ENCODE measurements around the gene UBR3.

UBR3 gene

DNA sequence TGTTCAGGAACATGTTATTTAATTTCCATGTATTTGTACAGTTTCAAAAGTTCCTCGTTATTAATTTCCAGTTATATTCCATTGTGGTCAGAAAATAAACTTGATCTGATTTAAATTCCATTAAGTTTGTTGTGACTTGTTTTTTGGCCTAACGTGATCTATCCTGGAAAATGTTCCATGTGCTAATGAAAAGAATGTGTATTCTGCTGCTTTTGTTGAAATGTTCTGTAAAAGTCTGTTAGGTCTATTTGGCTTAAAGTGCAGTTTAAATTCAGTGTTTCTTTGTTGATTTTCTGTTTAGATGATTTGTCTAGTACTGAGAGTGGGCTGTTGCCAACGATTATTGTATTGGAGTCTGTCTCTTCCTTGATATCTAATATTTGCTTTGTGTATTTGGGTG lies 148.0 kb downstream of the UBR3 start:
- Histone ChIP-seq H3K9me3 (ENCODE audit: insufficient read depth, low read length) (peaks cover 26% of the 10 kb centered on the region), H3K36me3 (ENCODE audit: insufficient read depth, insufficient read length, low read length) (peaks cover 4% of the 10 kb centered on the region), H3K4me3 (ENCODE audit: insufficient read length, low read depth) (no peak overlapping the region), H3K27me3 (ENCODE audit: insufficient read depth, insufficient read length) (no peaks in the 10 kb centered on the region), H3K4me1 (ENCODE audit: insufficient read depth, insufficient read length) (no peaks in the 10 kb centered on the region), H3K9ac (ENCODE audit: insufficient read length, low read depth) (no peak overlapping the region)
- DNase-seq (ENCODE audit: low read depth, low spot score), result no peak
- TF ChIP-seq ZNF274 (IDR thresholded peaks at IDR 0.05; ENCODE audit: low read depth, low read length) (no peak), SUZ12 (IDR thresholded peaks at IDR 0.05; ENCODE audit: extremely low read depth, insufficient read depth, insufficient read length) (no peak), YY1 (IDR thresholded peaks at IDR 0.05; ENCODE audit: insufficient read depth, insufficient read length) (no peak)

- DNase-seq (ENCODE audit: low read depth, low spot score), result no peak
- Histone ChIP-seq H3K9me3 (ENCODE audit: insufficient read depth, low read length) (peaks cover 26% of the 10 kb centered on the region), H3K4me3 (ENCODE audit: insufficient read length, low read depth) (no peak overlapping the region), H3K9ac (ENCODE audit: insufficient read length, low read depth) (no peak overlapping the region), H3K27me3 (ENCODE audit: insufficient read depth, insufficient read length) (no peaks in the 10 kb centered on the region), H3K4me1 (ENCODE audit: insufficient read depth, insufficient read length) (no peaks in the 10 kb centered on the region), H3K36me3 (ENCODE audit: insufficient read depth, insufficient read length, low read length) (peaks cover 4% of the 10 kb centered on the region)
- TF ChIP-seq SUZ12 (IDR thresholded peaks at IDR 0.05; ENCODE audit: extremely low read depth, insufficient read depth, insufficient read length), result no peak
- TF ChIP-seq ZNF274 (IDR thresholded peaks at IDR 0.05; ENCODE audit: low read depth, low read length), result no peak
- no peak for TF ChIP-seq YY1 (IDR thresholded peaks at IDR 0.05; ENCODE audit: insufficient read depth, insufficient read length)
These were observed 149.1 kb downstream of the UBR3 start for GRCh38 chr2:169976335-169976851.

- no peak for DNase-seq (ENCODE audit: low read depth, low spot score)
- H3K27me3 ChIP-seq (ENCODE audit: insufficient read depth, insufficient read length), result no peaks in the 10 kb centered on the region
- H3K36me3 ChIP-seq (ENCODE audit: insufficient read depth, insufficient read length, low read length), result peaks cover 4% of the 10 kb centered on the region
- H3K9ac ChIP-seq (ENCODE audit: insufficient read length, low read depth), result no peak overlapping the region
- peaks cover 26% of the 10 kb centered on the region for H3K9me3 ChIP-seq (ENCODE audit: insufficient read depth, low read length)
- TF ChIP-seq YY1 (IDR thresholded peaks at IDR 0.05; ENCODE audit: insufficient read depth, insufficient read length) (no peak), ZNF274 (IDR thresholded peaks at IDR 0.05; ENCODE audit: low read depth, low read length) (no peak), SUZ12 (IDR thresholded peaks at IDR 0.05; ENCODE audit: extremely low read depth, insufficient read depth, insufficient read length) (no peak)
- H3K4me3 ChIP-seq (ENCODE audit: insufficient read length, low read depth), result no peak overlapping the region
- H3K4me1 ChIP-seq (ENCODE audit: insufficient read depth, insufficient read length), result no peaks in the 10 kb centered on the region
These were observed 150.3 kb downstream of the UBR3 start for GRCh38 chr2:169977530-169977929.

GRCh38 chr2:169978402-169979017 lies 151.3 kb downstream of the UBR3 start:
- DNase-seq (ENCODE audit: low read depth, low spot score), result no peak
- Histone ChIP-seq H3K9ac (ENCODE audit: insufficient read length, low read depth) (no peak overlapping the region), H3K9me3 (ENCODE audit: insufficient read depth, low read length) (peaks cover 26% of the 10 kb centered on the region), H3K4me3 (ENCODE audit: insufficient read length, low read depth) (no peak overlapping the region), H3K36me3 (ENCODE audit: insufficient read depth, insufficient read length, low read length) (peaks cover 4% of the 10 kb centered on the region), H3K4me1 (ENCODE audit: insufficient read depth, insufficient read length) (no peaks in the 10 kb centered on the region), H3K27me3 (ENCODE audit: insufficient read depth, insufficient read length) (no peaks in the 10 kb centered on the region)
- TF ChIP-seq YY1 (IDR thresholded peaks at IDR 0.05; ENCODE audit: insufficient read depth, insufficient read length) (no peak), ZNF274 (IDR thresholded peaks at IDR 0.05; ENCODE audit: low read depth, low read length) (no peak), SUZ12 (IDR thresholded peaks at IDR 0.05; ENCODE audit: extremely low read depth, insufficient read depth, insufficient read length) (no peak)

GRCh38 chr2:169979025-169979424 lies 151.8 kb downstream of the UBR3 start:
- Histone ChIP-seq H3K9ac (ENCODE audit: insufficient read length, low read depth) (no peak overlapping the region), H3K36me3 (ENCODE audit: insufficient read depth, insufficient read length, low read length) (peaks cover 4% of the 10 kb centered on the region), H3K4me1 (ENCODE audit: insufficient read depth, insufficient read length) (no peaks in the 10 kb centered on the region), H3K4me3 (ENCODE audit: insufficient read length, low read depth) (no peak overlapping the region), H3K27me3 (ENCODE audit: insufficient read depth, insufficient read length) (no peaks in the 10 kb centered on the region), H3K9me3 (ENCODE audit: insufficient read depth, low read length) (peaks cover 26% of the 10 kb centered on the region)
- DNase-seq (ENCODE audit: low read depth, low spot score), result no peak
- no peak for TF ChIP-seq ZNF274 (IDR thresholded peaks at IDR 0.05; ENCODE audit: low read depth, low read length)
- TF ChIP-seq YY1 (IDR thresholded peaks at IDR 0.05; ENCODE audit: insufficient read depth, insufficient read length), result no peak
- TF ChIP-seq SUZ12 (IDR thresholded peaks at IDR 0.05; ENCODE audit: extremely low read depth, insufficient read depth, insufficient read length), result no peak

DNA sequence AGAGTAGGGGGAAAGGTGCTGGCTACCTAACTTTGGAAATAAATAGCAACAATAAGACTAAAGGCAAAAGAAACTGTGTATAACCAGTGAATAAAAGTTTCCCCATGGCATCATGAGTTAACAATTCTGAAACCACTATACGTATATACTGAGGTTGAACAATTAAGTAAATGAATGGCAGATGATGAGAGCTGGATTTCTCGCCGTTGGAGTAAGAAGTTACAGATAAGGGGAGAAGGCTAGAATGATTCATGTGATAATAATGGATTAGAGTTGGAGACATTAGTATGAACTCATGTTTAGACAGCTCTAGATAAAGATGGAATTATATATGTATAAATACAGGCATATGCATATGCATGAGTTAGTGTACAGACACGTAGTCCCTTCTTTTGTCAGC lies 152.7 kb downstream of the UBR3 start:
- no peaks in the 10 kb centered on the region for H3K27me3 ChIP-seq (ENCODE audit: insufficient read depth, insufficient read length)
- H3K4me1 ChIP-seq (ENCODE audit: insufficient read depth, insufficient read length), result no peaks in the 10 kb centered on the region
- H3K36me3 ChIP-seq (ENCODE audit: insufficient read depth, insufficient read length, low read length), result peaks cover 4% of the 10 kb centered on the region
- no peak overlapping the region for H3K4me3 ChIP-seq (ENCODE audit: insufficient read length, low read depth)
- no peak for DNase-seq (ENCODE audit: low read depth, low spot score)
- H3K9ac ChIP-seq (ENCODE audit: insufficient read length, low read depth), result no peak overlapping the region
- no peak for TF ChIP-seq YY1 (IDR thresholded peaks at IDR 0.05; ENCODE audit: insufficient read depth, insufficient read length)
- no peak for TF ChIP-seq SUZ12 (IDR thresholded peaks at IDR 0.05; ENCODE audit: extremely low read depth, insufficient read depth, insufficient read length)
- no peak for TF ChIP-seq ZNF274 (IDR thresholded peaks at IDR 0.05; ENCODE audit: low read depth, low read length)
- peaks cover 26% of the 10 kb centered on the region for H3K9me3 ChIP-seq (ENCODE audit: insufficient read depth, low read length)

GRCh38 chr2:169980643-169981042 lies 153.4 kb downstream of the UBR3 start:
- H3K4me1 ChIP-seq (ENCODE audit: insufficient read depth, insufficient read length), result no peaks in the 10 kb centered on the region
- DNase-seq (ENCODE audit: low read depth, low spot score), result no peak
- peaks cover 4% of the 10 kb centered on the region for H3K36me3 ChIP-seq (ENCODE audit: insufficient read depth, insufficient read length, low read length)

More at GRCh38 chr2:169980643-169981042, 153.4 kb downstream of the UBR3 start:
- no peak overlapping the region for H3K9ac ChIP-seq (ENCODE audit: insufficient read length, low read depth)
- H3K27me3 ChIP-seq (ENCODE audit: insufficient read depth, insufficient read length), result no peaks in the 10 kb centered on the region
- no peak overlapping the region for H3K4me3 ChIP-seq (ENCODE audit: insufficient read length, low read depth)
- H3K9me3 ChIP-seq (ENCODE audit: insufficient read depth, low read length), result peaks cover 21% of the 10 kb centered on the region
- TF ChIP-seq YY1 (IDR thresholded peaks at IDR 0.05; ENCODE audit: insufficient read depth, insufficient read length), result no peak
- TF ChIP-seq SUZ12 (IDR thresholded peaks at IDR 0.05; ENCODE audit: extremely low read depth, insufficient read depth, insufficient read length), result no peak
- no peak for TF ChIP-seq ZNF274 (IDR thresholded peaks at IDR 0.05; ENCODE audit: low read depth, low read length)

Data from NT2/D1 (cell line).